Loucy (cell line): ENCODE data around the gene GOLGA7B.

Experiments used
- H2AFZ ChIP-seq: fragments of 200-600 bp; sonication (generic); 2 replicates; pipeline ENCODE4 v1.6.0; 2016; ENCODE audit warnings: antibody characterized with exemption, mild to moderate bottlenecking, low read length, moderate library complexity
- H3F3A ChIP-seq: fragments of 200-600 bp; 2 replicates; pipeline ENCODE4 v1.6.0; 2016; ENCODE audit warnings: antibody characterized with exemption, low read depth, mild to moderate bottlenecking
- H3K27me3 ChIP-seq: fragments of 200-600 bp; sonication (generic); 2 replicates; pipeline ENCODE4 v1.6.1; 2014; ENCODE audit warnings: low read length, mild to moderate bottlenecking; ENCODE audit not compliant: insufficient read depth, poor library complexity, severe bottlenecking
- H3K36me3 ChIP-seq: fragments of 200-600 bp; sonication (generic); 2 replicates; pipeline ENCODE4 v1.6.1; 2016; ENCODE audit warnings: low read length; ENCODE audit not compliant: insufficient read depth
- H3K4me1 ChIP-seq: fragments of 200-600 bp; sonication (generic); 2 replicates; pipeline ENCODE4 v1.5.1; 2014; ENCODE audit warnings: low read length, mild to moderate bottlenecking; ENCODE audit not compliant: insufficient read depth, poor library complexity, severe bottlenecking
- H3K4me2 ChIP-seq: fragments of 200-600 bp; sonication (generic); 2 replicates; pipeline ENCODE4 v1.6.0; 2014; ENCODE audit warnings: antibody characterized with exemption, low read length, low read depth, mild to moderate bottlenecking; ENCODE audit not compliant: poor library complexity, severe bottlenecking
- H3K4me3 ChIP-seq: fragments of 200-600 bp; sonication (generic); 2 replicates; pipeline ENCODE4 v1.5.1; 2014; ENCODE audit warnings: low read length, mild to moderate bottlenecking, mixed read lengths; ENCODE audit not compliant: poor library complexity, severe bottlenecking
- H3K79me2 ChIP-seq: fragments of 200-600 bp; sonication (generic); 2 replicates; pipeline ENCODE4 v1.6.1; 2014; ENCODE audit warnings: low read length; ENCODE audit not compliant: insufficient read depth
- H3K9ac ChIP-seq: fragments of 200-600 bp; sonication (generic); 2 replicates; pipeline ENCODE4 v1.6.0; 2014; ENCODE audit warnings: mild to moderate bottlenecking, low read depth, low read length, moderate library complexity; ENCODE audit not compliant: poor library complexity, severe bottlenecking
- H3K9me2 ChIP-seq: fragments of 200-600 bp; sonication (generic); replicated peaks from 2 replicates; pipeline ENCODE4 v1.6.1; 2016; ENCODE audit warnings: low read depth, low read length, mixed read lengths
- H3K9me3 ChIP-seq: fragments of 200-600 bp; sonication (generic); 2 replicates; pipeline ENCODE4 v1.6.1; 2014; ENCODE audit warnings: mild to moderate bottlenecking, antibody characterized with exemption, low read length, low read depth; ENCODE audit not compliant: insufficient read depth
- H4K20me1 ChIP-seq: fragments of 200-600 bp; sonication (generic); 2 replicates; pipeline ENCODE4 v1.6.0; 2014; ENCODE audit warnings: antibody characterized with exemption, low read length, mild to moderate bottlenecking; ENCODE audit not compliant: insufficient read depth, poor library complexity, severe bottlenecking
- EZH2phosphoT487 ChIP-seq: fragments of 200-600 bp; IDR thresholded peaks from 2 replicates; pipeline ENCODE4 v1.6.1; 2018; ENCODE audit warnings: antibody characterized with exemption, mild to moderate bottlenecking, moderate library complexity, borderline replicate concordance
- TF ChIP-seq, protein P1 (sequence below): fragments of 200-600 bp; sonication (generic); conservative IDR thresholded peaks from 2 replicates; pipeline ENCODE4 v1.5.1; 2014; ENCODE audit warnings: mild to moderate bottlenecking, antibody characterized with exemption, low read length

The GOLGA7B gene

DNA sequence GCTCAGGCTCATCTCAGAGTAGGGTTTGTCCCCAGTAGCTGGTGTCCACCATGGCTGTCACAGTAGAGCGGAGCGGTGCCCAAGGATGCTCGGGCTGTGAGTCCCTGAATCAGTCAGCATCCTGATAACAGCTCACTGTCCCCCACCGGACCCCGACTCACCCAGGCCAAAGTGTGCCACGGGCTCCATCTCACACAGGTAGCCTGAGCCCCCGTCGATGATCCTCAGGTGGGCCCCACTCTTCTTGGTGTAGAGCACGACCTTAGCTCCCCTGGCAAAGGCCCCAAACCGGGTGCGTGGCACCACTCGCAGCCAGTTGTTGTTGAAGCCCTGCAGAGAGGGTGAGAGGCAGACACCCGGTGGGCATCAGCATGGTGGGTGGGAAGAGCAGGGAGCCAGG, 45.4 kb downstream of the GOLGA7B start:
- Histone ChIP-seq H3K79me2 (no peaks in the 10 kb centered on the region), H4K20me1 (no peaks in the 10 kb centered on the region), H3K9me3 (no peaks in the 10 kb centered on the region), H3K9ac (no peak overlapping the region), H2AFZ (no peak overlapping the region), H3K4me2 (no peak overlapping the region), H3K36me3 (no peaks in the 10 kb centered on the region), H3K27me3 (no peaks in the 10 kb centered on the region), H3K4me3 (no peak overlapping the region), H3F3A (no peaks in the 10 kb centered on the region), H3K9me2 (no peaks in the 10 kb centered on the region), H3K4me1 (no peaks in the 10 kb centered on the region)
- TF ChIP-seq, protein P1, sequence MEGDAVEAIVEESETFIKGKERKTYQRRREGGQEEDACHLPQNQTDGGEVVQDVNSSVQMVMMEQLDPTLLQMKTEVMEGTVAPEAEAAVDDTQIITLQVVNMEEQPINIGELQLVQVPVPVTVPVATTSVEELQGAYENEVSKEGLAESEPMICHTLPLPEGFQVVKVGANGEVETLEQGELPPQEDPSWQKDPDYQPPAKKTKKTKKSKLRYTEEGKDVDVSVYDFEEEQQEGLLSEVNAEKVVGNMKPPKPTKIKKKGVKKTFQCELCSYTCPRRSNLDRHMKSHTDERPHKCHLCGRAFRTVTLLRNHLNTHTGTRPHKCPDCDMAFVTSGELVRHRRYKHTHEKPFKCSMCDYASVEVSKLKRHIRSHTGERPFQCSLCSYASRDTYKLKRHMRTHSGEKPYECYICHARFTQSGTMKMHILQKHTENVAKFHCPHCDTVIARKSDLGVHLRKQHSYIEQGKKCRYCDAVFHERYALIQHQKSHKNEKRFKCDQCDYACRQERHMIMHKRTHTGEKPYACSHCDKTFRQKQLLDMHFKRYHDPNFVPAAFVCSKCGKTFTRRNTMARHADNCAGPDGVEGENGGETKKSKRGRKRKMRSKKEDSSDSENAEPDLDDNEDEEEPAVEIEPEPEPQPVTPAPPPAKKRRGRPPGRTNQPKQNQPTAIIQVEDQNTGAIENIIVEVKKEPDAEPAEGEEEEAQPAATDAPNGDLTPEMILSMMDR = no peak
- TF ChIP-seq EZH2phosphoT487 = no peak

DNA sequence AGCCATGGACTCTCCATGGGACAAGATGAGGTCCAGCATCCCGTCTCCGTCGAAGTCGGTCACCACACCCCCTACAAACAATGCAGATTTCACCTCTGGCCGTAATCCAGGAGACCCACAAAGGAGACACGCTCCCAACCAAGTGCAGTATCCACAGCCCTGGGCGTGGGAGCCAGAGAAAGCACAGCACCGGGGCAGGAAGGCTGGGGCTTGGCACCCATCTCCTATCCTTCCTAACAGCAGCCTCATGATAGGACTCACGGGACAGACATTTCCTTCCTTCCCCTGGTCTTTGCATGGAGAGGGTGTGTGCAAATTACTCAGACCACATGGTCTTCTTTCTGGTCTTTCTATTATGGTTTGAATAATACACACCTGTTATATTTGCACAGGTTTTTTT, 46.3 kb downstream of the GOLGA7B start:
- no peaks in the 10 kb centered on the region for H3K9me3 ChIP-seq
- H4K20me1 ChIP-seq = no peaks in the 10 kb centered on the region
- no peaks in the 10 kb centered on the region for H3K9me2 ChIP-seq
- no peak for TF ChIP-seq EZH2phosphoT487
- TF ChIP-seq, protein P1 = no peak
- no peak overlapping the region for H3K4me3 ChIP-seq
- no peak overlapping the region for H2AFZ ChIP-seq
- no peak overlapping the region for H3K4me2 ChIP-seq
- no peaks in the 10 kb centered on the region for H3K27me3 ChIP-seq
- H3K9ac ChIP-seq = no peak overlapping the region
- H3K36me3 ChIP-seq = no peaks in the 10 kb centered on the region
- H3F3A ChIP-seq = no peaks in the 10 kb centered on the region
- no peaks in the 10 kb centered on the region for H3K79me2 ChIP-seq
- no peaks in the 10 kb centered on the region for H3K4me1 ChIP-seq

DNA sequence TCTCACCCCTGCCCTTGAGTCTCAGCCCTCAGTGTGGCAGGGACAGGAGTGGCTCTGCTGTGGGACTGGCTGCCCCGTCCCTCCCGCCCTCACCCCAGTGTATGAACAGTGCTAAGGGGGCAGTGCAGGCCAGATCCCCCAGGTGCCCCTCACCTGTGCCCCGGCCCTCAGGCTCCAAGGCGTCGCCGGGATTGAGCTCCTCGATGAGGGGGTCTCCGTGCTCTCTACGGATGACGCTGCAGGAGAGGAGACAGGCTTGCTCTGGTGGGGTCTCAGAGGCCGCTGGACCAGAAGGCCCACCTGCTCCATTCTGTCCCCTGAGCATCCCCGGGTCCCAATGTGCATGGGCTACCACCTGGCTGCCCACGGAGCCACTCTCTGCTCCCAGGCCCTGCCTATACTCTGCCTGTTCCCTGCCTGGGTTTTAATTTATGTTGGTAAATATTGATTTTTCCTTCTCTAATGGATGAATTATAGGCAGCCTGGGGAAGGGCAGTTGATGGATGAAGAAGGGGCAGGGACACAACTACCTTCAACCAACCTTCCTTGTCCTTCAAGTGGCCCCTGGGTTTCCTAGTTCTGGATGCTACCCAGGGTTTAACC, 47.2 kb downstream of the GOLGA7B start:
- Histone ChIP-seq H3K79me2 (no peaks in the 10 kb centered on the region), H3K9ac (no peak overlapping the region), H3F3A (no peaks in the 10 kb centered on the region), H3K9me2 (no peaks in the 10 kb centered on the region), H3K4me1 (no peaks in the 10 kb centered on the region), H2AFZ (no peak overlapping the region), H4K20me1 (no peaks in the 10 kb centered on the region), H3K4me3 (no peak overlapping the region), H3K4me2 (no peak overlapping the region), H3K9me3 (no peaks in the 10 kb centered on the region), H3K27me3 (no peaks in the 10 kb centered on the region), H3K36me3 (no peaks in the 10 kb centered on the region)
- no peak for TF ChIP-seq EZH2phosphoT487
- TF ChIP-seq, protein P1 = no peak
